Stimulated activated CD8-positive, alpha-beta memory T cell treated with anti-CD3 and anti-CD28 coated beads, Interleukin-7, amount 100 ng/mL, for 1 hour (primary cell): ENCODE data around the gene ACSF3.

ENCODE experiments used
- DNase-seq, 2 donors: peaks; one replicate each; pipeline ENCODE4 v3.0.0-alpha.2; 2020; ENCODE audit warnings: low read depth in 2 of 2

ACSF3 gene

GRCh38 chr16:89112377-89113151 lies 18.9 kb downstream of the ACSF3 start:
- no peak for DNase-seq

GRCh38 chr16:89113152-89113547 lies 19.5 kb downstream of the ACSF3 start:
- no peak for DNase-seq

GRCh38 chr16:89113661-89114060 lies 20.0 kb downstream of the ACSF3 start:
- no peak for DNase-seq

GRCh38 chr16:89114159-89114981 lies 20.7 kb downstream of the ACSF3 start:
- DNase-seq = no peak

DNA sequence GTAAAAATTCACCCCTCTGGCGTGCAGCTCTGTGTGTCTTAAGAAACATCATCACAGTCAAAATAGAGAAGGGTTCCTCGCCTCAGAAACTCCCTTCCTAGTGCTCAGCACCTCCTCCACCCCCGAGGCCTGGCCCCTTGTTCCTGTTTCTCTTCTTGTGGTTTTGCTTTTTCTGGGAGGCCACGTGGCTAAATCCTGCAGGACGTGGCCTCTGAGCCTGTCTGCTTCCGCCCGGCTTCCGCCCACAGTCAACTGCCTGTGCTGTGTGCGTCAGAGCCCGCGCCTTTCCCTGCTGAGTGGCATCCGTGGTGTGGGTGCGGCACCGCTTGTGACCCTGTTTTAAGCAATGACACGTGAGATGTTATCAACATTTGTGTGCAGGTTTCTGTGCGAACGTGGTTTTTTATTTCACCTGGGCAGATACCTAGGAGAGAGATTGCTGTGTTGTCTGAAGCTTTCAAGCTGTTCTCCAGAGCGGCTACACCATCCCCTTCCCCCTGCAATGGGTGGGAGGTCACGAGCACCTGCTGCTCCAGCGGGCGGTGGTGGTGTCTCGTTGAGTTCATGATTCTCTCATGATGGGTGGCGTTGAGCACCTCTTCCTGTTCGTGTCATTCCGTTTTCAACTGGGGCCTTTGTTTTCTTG lies 21.7 kb downstream of the ACSF3 start:
- peak; percentile 67 for DNase-seq

- DNase-seq = no peak
Measured at GRCh38 chr16:89116341-89117226, 22.9 kb downstream of the ACSF3 start.

- DNase-seq = no peak
Measured at GRCh38 chr16:89117227-89117974, 23.7 kb downstream of the ACSF3 start.

GRCh38 chr16:89117975-89118289 lies 24.3 kb downstream of the ACSF3 start:
- no peak for DNase-seq

GRCh38 chr16:89118361-89119165 lies 24.9 kb downstream of the ACSF3 start:
- no peak for DNase-seq

DNA sequence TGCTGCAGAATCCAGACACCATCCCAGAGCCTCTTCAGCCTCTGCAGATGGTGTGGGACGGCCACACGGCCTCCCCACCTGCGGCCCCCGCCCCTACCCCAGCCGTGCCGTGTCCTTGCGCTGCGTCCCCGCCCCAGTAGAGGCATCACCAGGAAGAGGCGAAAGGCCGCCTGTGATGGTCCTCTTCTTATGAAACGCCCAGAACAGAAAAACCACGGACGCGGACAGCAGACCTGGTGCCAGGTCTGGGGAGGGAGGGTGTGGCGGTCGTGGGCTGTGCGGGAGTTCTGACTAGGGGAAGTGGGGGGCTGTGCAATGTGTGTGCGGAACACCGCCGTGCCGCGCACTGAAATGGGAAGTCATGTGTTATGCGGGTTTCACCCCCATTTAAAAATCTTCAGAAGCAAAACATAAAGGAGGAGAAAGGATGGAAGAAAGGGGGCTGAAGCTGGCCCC lies 25.5 kb downstream of the ACSF3 start:
- DNase-seq = no peak

DNA sequence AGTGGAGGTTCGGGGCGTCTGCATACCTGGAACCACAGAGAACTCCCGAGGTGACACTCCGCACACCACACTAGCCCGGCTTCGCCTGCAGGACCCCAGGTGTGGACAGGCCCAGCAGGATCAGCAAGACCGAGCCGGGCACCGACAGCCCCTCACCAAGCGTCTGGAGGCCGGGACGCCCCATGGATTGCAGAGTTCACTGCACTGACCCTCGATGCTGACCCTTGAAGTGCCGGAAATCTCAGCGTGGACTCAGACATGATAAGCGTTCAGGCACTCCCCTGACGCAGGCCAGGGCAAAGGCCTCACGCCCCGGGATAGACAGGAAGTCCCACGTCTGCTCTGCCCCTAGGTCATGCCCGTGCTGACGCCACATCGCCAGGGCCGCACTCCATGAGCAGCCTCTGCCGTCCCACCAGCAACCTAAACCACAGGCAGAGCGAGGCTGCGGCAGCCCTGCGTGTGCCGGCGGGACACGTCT lies 26.0 kb downstream of the ACSF3 start:
- no peak for DNase-seq

DNA sequence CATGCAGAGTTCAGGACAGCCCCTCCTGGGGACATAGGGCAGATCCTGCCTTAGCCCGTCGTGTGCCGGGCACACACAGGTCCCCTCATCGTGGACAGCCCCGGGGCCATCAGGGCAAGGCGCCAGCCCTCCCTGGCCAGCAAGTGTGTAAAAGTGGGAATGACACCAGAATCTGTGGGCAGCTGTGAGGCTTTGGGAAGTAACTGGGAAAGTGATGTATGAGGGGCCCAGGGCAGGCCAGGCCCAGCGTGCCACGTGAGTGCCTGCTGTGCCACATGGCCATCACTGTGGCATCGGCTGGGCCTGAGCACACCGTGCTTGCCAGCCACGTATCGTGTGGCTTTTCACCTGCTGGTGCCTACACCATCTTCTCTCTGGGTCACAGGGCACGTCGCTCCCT lies 26.6 kb downstream of the ACSF3 start:
- no peak for DNase-seq

DNA sequence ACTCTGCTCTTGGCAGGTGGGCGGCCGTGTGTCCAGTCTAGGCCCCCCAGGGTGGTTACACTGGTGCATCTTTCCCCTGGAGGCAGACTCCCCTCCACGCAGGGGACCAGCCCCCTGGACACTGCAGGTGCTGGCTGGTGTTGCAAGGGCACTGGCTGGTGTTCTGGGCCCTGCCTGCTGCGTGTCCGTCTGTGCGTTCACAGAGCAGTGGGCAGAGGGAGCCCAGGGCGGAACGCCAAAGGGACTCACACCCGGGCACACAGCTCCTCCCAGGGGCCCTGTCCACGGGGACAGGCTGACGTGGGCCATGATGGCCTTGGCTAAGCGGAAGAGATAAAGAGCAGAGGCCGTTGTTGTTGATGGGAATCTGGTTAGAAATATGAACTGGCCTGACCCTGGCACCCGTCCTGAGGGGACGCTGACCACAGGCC lies 27.3 kb downstream of the ACSF3 start:
- DNase-seq = no peak

GRCh38 chr16:89121691-89122321 lies 28.2 kb downstream of the ACSF3 start:
- no peak for DNase-seq

GRCh38 chr16:89122322-89122851 lies 28.7 kb downstream of the ACSF3 start:
- peak; percentile 17 to 20 for DNase-seq

GRCh38 chr16:89123001-89123830 lies 29.6 kb downstream of the ACSF3 start:
- DNase-seq = no peak

DNA sequence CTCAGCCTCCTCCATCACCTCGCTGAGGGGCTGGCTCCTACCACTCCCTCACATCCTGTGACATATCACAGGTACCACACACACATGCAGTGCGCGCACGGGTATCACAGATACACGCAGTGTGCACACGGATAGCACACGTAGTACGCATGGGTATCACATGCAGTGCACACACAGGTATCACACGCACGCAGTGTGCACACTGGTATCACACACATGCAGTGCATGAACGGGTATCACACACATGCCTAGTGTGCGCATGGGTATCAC lies 30.1 kb downstream of the ACSF3 start:
- no peak for DNase-seq

- no peak for DNase-seq
Measured at GRCh38 chr16:89129378-89129777, 35.7 kb downstream of the ACSF3 start.
